HG03108 (cell line): ENCODE data around the gene LRRC75A.
"Not testable (repeated sequence)": the region's sequence is repeated elsewhere in the genome, so short reads cannot be mapped to it uniquely, and the experiment has no call there.

ENCODE experiments used
- ATAC-seq: cut with Tn5 transposase; IDR thresholded peaks from one replicate; pipeline ENCODE4 v1.9.1; 2021; ENCODE audit warnings: moderate library complexity; ENCODE audit not compliant: unreplicated experiment

LRRC75A gene

DNA sequence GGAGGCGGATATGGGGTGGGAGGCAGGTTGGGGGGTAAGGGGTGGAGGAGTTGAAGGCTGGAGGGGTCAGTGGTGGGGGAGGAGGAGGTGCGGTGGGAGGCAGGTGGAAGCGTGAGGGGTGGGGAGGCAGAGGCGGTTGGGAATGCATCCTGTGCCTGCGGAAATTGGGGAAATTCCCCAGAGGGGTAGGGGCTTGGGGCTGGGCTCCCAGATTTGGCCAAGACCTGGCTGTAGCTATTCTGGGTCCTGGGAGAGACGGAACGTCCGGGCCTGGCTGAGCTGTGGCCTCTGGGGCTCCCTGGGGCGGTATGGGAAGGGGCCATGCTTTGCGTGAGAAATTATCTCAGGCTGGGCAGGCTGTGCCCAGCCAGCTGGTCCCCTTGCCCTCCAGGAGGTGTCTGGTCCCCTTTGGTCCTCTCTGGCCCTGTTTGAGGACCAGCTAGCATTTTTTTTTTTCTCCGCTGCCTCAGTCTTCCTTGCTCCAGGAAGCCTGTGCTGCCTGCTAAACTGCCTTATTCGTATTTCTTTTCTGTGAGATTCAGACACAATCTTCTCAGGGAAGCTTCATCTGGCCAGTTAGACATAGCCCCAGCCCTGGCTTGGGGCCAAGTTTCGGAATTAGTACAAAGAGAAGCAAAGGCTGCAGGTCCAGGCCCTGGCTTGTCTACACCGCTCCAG lies 83.9 kb downstream of the LRRC75A start:
- ATAC-seq = peak; percentile 86

DNA sequence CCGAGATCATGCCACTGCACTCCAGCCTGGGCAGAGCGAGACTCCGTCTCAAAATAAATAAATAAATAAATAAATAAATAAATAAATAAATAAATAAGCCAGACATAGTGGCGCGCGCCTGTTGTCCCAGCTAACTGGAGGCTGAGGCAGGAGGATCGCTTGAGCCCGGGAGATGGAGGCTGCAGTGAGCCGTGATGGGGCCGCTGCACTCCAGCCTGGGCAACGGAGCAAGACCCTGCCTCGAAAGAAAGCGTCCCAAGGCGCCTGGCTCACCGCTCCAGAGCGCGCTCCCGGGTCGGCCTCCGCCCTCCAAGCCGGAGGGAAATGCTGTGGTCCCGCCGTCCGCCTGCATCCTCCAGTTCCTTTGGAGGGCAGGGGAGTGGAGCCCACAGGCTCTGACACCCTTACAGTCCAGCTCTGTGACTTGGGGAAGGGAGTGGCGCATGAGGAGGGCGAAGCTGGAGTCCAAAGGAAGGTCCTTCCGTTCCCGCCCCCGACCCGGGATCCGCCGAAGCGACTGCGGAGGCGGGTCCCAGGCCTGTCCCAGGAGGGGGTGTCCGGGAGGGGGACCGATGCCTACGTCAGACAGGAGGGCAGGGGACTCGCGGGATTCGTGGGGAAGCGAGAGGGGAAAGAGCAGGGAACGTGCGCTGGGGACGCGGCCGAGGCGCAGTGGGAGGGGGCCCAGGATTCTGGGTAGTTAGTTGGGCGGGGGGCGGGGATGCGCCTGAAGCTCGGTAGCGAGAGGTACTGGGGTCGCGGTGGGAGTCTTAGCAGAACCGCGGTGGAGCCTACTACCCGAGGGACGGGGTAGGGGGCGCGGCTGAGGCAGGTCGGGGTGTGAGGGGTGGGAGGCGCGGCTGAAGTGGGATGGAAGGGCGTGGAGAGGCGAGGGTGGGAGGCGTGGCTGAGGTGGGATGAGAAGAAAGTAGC lies 85.0 kb downstream of the LRRC75A start:
- no peak for ATAC-seq

- ATAC-seq = not testable (repeated sequence)
These were observed 88.1 kb downstream of the LRRC75A start for GRCh38 chr17:16403847-16404246.

DNA sequence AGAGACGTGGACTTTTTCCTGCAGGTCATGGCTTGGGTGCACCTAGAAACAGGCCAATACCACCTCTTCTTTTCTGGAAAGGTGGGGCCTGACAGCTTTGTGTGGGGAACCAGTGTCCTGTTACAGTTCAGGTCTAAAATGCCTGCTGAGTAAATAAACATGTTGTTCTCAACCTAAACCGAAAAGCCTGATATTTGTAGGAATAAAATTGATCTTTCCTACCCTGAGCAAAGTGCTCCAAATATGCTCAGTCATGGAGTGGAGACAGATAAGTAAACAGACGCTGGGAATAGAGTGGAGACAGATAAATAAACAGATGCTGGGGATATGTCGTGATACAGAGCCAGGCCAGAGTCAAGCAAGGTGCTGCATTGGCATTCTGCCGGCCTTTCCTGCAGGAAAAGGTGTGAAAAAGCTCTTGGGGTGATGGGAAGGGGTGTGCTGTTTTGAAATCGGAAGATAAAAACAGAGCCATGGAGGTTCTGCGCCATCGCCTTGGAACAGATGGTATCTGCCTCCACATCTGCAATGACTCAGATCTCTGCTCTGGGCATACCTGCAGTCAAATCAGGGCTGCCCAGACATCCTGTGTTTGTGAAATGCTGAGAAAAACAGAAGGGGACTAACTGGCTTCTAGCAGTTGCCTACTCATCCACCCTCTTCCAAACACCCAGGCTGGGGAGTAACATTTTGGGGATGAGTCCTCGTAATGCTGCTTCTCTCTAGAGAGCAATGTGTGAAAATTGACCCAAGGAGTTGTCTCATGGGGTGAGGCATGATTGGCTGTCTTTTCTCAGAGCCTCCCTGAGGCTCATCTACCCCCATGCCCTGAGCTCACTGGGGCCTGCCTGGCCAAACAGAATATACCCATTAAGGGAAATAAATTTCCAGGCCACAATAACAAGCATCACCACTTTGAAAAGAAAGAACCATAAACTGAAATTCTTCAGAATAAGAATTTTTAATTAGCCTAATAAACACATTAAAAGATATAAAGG lies 93.4 kb downstream of the LRRC75A start:
- peak; percentile 81 for ATAC-seq

DNA sequence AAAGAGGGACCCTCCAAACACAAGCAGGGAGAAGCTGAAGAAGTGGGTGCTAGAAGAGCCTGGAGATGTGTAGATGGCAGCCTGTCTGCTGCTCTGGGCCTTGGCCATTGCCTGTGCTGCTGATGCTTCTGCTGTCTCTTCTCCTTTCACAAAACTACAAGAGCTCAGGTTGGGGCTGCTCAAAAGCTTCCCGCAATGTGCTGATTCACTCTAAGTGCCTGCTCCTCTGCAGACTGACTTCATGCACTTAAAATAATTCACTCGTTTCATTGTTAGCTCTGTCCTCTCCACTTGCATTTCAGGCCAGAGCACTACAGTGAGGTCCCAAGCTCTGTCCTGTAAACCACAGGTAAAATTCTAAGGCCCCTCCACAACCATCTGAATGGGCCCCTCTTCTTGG lies 95.3 kb downstream of the LRRC75A start:
- not testable (repeated sequence) for ATAC-seq

GRCh38 chr17:16395887-16396286 lies 96.1 kb downstream of the LRRC75A start:
- ATAC-seq = not testable (repeated sequence)

GRCh38 chr17:16392491-16392890 lies 99.5 kb downstream of the LRRC75A start:
- not testable (repeated sequence) for ATAC-seq
